NCI-H345 (cell line): ENCODE results near the gene SH2D4B.
"Not testable (repeated sequence)": the region's sequence is repeated elsewhere in the genome, so short reads cannot be mapped to it uniquely, and the experiment has no call there.

ENCODE experiments used
- DNase-seq: peaks from one replicate; lab custom pipeline; 2025; lab: John Stamatoyannopoulos, UW

SH2D4B gene

GRCh38 chr10:80542652-80543318 lies 5.1 kb downstream of the SH2D4B start:
- no peak for DNase-seq

DNA sequence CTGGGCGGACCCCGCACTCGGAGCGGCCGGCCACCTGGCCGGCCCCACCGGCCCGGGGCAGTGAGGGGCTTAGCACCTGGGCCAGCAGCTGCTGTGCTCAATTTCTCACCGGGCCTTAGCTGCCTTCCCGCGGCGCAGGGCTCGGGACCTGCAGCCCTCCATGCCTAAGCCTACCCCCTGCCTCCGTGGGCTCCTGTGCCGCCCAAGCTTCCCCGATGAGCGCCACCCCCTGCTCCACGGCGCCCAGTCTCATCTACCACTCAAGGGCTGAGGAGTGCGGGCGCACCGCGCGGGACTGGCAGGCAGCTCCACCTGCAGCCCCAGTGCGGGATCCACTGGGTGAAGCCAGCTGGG lies 5.6 kb downstream of the SH2D4B start:
- not testable (repeated sequence) for DNase-seq

- DNase-seq = no peak
Observed at GRCh38 chr10:80544316-80544953, 6.7 kb downstream of the SH2D4B start.

DNA sequence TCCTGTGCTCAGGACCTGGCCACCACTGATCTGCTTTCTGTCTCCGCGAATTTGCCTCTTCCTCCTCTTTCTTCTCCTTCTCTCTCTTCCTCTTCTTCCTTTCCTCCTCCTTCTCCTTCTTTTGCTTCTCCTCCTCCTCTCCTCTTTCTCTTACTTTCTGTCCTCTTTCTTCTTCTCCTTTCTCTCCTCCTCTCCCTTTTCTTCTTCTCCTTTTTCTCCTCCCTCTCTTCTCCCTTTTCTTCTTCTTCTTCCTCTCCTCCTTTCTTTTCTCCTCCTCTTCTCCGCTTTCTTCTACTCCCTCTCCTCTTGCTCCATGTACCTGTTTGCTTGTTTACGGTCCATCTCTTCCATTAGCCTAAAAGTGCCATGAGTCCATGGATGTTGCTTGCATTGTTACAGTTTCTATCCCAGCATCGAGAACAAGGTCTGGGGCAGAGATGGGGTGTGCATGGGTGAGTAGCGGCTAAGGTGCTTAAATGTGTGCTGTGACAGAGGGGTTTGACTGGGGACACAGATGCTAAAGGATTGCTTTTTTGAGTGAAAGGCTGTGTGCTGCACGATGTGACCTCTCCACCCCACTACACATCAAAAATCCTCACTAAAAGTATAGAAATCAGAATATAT lies 7.7 kb downstream of the SH2D4B start:
- no peak for DNase-seq

- peak; percentile 11 for DNase-seq
Observed at GRCh38 chr10:80552151-80552646, 14.5 kb downstream of the SH2D4B start.

GRCh38 chr10:80553436-80553835 lies 15.7 kb downstream of the SH2D4B start:
- no peak for DNase-seq

GRCh38 chr10:80554050-80554449 lies 16.3 kb downstream of the SH2D4B start:
- no peak for DNase-seq

DNA sequence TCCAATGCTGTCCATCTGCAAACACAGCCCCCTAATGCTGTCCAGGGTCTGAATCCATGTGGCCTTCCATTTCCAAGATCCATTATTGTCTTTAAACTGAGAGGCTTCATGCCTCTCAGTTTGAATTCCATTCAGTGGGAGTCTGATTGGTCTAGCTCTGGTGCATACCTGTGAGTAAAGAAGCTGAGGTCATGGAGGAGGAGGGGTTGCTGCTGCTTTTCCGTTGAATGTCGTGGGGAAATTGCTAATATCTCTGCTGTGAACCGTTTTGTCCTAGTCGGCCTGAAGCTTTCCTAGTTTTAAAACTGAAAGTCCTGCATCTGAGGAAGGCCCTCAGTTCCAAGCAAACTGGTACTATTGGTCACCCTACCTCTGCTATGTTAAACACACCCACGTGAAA lies 17.7 kb downstream of the SH2D4B start:
- no peak for DNase-seq

DNA sequence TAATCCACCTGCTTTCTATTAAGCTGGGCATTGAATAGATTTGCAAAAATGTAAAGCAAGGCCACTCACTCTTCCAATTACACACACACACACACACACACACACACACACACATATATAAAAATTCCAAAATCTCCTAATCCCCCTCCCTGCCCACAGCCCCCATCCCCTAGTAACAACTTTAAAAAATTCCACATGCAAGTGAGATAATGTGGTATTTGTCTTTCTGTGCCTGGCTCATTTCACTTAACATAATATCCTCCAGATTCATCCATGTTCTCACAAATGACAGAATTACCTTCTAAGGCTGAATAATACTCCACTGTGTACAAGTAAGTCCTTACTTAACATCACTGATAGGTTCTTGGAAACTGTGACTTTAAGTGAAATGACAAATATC lies 24.2 kb downstream of the SH2D4B start:
- DNase-seq = no peak

DNA sequence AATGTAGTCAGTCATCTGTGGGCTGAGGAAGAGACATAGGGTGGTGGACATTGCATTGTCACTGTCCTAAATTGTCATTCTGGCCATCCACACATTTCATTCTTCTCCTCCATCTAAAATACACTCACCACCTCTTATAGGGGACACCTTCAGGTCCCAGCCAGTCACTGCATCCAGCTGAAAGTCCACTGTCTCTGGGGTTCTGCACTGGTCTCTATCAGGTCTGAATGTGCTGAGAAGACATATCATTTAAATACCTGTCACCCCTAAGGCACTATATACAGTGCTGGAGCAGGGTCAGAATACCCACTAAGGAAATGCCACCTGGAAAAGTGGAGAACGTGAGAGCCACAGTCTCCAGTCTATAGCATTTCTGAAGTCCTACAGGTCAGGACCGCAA lies 29.6 kb downstream of the SH2D4B start:
- no peak for DNase-seq

DNA sequence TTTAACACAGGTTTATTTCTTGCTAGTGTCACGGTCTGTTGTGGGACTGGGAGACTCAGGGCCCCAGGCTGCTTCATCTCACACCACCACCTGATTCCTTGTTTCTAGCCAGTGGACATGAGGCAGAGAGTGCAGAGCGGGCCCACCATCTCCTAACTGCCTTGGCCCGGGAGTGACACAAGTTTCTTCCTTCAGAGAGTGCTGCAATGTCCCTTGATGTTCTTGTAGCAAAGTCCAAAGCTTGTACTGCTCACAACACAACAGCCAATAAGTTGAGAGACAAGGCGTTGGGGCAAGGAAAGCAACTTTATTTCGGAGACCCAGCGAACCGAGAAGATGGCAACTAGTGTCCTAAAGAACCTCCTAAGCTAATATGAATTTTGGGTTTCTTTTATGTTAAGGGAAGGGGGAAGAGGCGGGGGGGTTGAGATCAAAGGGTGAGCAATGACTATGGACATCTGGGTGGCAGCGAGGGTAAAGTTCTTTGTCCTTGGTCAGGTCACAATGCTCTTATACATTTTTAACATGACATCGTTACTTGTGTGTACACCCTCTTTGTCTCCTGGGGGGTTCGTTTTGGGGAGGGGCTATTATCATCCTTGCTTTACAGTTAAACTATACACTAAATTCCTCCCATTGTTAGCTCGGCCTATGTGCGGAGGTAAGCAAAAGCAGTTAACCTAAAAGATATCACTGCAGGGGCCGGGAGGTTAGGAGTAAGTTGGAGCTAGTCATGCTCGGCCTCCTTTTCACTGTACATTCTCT lies 31.6 kb downstream of the SH2D4B start:
- DNase-seq = no peak

DNA sequence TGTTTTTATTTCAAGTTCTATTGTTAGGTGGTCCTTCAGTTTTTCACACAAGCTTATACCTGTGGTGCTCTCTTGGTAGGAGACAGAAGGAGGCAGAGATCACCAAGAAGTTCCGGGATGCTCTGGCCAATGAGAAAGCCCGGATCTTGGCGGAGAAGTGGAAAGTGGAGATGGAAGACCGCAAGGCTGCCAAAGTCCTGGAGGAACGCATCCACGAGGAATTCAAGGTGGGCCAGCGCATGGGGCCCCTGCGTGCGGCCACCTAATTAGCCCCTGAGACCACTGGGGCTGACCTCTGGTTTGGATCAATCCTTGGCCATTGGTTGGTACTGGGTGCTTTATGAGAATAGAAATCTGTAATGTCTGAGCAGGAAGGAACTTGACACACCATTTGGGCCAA lies 33.6 kb downstream of the SH2D4B start:
- DNase-seq = no peak

GRCh38 chr10:80579181-80579763 lies 41.6 kb downstream of the SH2D4B start:
- DNase-seq = no peak

DNA sequence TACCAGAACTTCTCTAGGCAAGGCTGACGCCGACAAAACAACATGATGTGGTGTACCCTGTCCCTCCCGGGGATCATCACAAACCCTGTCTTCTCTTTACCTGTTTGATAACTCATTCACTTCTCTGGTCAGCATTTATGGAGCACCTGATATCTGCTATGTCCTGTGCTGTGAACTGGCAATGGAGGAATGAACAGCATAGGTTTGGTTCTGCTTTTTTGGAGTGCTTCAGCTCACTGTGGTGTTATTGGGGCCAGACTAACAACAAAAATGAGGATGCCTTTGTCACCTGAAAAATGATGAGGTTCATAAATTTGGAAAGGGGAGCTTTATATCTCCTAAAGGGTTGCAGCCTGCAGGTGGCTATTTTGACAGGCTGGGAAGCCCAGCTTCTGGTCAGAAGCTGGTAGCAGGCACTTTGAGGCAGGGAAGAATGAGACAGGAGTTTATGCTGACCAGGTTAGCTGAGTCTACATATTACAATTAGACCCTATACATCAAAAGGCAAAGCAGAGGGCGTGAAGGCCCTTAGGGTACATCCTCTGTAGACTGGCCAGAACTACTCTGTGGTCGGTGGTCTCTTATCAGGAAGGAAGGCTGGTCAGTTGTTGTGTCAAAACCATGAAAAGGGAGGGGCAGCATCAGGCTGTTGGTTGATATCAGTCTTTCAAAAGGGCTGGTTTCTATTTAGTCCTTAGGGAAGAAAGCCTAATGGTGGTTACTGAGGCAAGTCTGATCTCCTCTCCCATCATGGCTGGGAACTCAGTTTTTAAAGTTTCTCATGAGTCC lies 42.3 kb downstream of the SH2D4B start:
- no peak for DNase-seq

- no peak for DNase-seq
Observed at GRCh38 chr10:80580638-80581468, 43.2 kb downstream of the SH2D4B start.

DNA sequence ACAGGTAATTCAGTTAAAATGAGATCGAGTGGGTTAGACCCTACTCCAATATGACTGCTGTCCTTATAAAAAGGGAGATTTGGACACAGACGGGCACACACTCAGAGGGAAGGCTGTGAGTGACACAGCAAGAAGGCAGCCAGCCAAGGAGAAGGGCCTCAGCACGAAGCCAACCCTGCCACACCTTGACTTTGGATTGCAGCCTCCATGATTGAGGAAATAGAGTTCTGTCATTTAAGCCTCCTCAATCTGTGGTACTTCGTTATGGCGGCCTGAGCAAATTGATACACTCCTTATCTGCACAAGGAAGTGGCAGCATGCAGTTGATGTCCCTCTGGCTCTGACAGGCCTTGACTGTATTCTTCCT lies 43.8 kb downstream of the SH2D4B start:
- DNase-seq = no peak

GRCh38 chr10:80582286-80582960 lies 44.7 kb downstream of the SH2D4B start:
- DNase-seq = no peak

GRCh38 chr10:80583685-80584084 lies 46.0 kb downstream of the SH2D4B start:
- DNase-seq = no peak

GRCh38 chr10:80585812-80586211 lies 48.1 kb downstream of the SH2D4B start:
- no peak for DNase-seq

DNA sequence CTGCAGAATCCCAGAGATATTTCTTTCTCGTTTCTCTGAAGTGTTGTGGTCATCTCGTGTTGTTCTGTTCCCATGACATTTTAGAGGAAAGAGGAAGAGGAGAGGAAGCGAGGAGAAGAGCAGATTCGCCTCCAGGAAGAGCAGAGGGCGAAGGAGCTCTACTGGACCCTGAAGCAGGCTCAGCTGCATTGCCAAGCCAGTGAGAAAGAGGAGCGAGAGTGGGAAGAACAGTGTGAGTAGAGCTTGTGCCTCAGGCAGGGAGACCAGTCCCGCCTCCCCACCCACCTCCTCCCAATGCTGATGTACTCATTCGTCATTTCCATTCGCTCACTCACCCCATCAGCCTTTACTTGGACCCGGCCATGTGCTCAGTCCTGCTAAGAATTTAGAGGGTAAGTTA lies 50.8 kb downstream of the SH2D4B start:
- no peak for DNase-seq
